Measurements from ENCODE around the gene RASSF4.

DNA sequence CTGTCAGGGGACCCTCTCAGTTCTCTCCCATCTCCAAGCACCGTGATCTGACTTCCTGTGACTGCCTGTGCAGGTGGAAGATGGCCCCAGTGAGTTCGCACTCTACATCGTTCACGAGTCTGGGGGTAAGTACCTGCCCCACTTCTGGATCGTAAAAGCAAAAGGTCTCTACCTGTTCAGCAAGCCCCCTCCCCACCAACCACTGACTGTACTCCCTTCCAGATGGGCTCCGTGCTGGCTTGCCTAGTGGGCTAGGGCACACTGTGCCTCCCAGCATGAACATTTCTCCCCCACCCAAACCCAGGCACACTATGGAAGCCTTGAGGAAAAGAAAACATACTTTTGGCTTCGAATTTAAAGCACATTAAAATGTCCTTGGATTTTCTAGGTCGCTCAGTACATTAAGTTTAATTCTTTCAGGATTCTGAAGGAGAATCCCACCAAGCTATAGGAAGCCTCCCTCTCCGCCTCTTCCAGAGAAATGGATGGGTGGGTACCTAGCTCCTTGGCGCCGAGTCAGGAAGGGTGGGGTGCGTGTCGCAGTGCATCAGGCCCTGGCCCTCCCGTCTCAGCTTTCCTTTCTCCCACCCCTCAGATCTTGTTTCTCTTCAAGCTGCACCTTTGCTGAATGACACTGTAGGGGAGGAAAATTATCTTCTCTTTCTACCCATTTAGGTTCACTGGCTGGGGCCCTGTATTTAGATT is 30.1 kb downstream of the RASSF4 start:
- TF ChIP-seq, protein P1, sequence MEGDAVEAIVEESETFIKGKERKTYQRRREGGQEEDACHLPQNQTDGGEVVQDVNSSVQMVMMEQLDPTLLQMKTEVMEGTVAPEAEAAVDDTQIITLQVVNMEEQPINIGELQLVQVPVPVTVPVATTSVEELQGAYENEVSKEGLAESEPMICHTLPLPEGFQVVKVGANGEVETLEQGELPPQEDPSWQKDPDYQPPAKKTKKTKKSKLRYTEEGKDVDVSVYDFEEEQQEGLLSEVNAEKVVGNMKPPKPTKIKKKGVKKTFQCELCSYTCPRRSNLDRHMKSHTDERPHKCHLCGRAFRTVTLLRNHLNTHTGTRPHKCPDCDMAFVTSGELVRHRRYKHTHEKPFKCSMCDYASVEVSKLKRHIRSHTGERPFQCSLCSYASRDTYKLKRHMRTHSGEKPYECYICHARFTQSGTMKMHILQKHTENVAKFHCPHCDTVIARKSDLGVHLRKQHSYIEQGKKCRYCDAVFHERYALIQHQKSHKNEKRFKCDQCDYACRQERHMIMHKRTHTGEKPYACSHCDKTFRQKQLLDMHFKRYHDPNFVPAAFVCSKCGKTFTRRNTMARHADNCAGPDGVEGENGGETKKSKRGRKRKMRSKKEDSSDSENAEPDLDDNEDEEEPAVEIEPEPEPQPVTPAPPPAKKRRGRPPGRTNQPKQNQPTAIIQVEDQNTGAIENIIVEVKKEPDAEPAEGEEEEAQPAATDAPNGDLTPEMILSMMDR (IDR thresholded peaks at IDR 0.05), result no peak
- TF ChIP-seq POLR2A (IDR thresholded peaks at IDR 0.05), result no peak

All from heart left ventricle (tissue), 13 donors.